ENCODE data around the gene POLR3C. TPM values are rescaled to one million over a fixed set of nuclear protein-coding genes. Genes with fewer than 3 reads are reported as not detected.

Gene POLR3C
- total RNA-seq, 2 experiments from 2014 or later = 57.1 to 78.8 TPM

DNA sequence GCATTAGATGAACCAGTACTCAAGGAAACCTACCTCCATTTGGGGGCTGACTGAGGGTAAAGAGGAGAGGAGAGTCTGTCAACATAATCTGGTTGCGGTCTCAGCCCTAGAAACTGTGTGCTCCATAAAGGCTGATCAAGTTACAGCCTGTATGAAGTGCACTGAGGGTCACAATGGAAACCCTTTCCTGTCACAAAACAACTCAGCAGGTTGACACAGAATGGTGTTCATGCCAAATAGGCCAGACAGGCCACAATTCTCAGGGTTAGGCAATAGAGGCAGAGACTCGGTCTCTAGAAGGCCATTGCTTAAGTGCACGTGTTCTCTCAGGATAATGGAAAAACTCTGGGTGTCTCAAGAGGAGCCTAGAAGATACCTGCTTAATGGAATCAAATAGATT, 65.7 kb downstream of the POLR3C start:
- TF ChIP-seq, protein P1, sequence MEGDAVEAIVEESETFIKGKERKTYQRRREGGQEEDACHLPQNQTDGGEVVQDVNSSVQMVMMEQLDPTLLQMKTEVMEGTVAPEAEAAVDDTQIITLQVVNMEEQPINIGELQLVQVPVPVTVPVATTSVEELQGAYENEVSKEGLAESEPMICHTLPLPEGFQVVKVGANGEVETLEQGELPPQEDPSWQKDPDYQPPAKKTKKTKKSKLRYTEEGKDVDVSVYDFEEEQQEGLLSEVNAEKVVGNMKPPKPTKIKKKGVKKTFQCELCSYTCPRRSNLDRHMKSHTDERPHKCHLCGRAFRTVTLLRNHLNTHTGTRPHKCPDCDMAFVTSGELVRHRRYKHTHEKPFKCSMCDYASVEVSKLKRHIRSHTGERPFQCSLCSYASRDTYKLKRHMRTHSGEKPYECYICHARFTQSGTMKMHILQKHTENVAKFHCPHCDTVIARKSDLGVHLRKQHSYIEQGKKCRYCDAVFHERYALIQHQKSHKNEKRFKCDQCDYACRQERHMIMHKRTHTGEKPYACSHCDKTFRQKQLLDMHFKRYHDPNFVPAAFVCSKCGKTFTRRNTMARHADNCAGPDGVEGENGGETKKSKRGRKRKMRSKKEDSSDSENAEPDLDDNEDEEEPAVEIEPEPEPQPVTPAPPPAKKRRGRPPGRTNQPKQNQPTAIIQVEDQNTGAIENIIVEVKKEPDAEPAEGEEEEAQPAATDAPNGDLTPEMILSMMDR (conservative IDR thresholded peaks at IDR 0.05; ENCODE audit: low read length) = no peak
- no peak for TF ChIP-seq EZH2phosphoT487 (IDR thresholded peaks at IDR 0.05; ENCODE audit: borderline replicate concordance, low read depth, low read length)
- no peak overlapping the region for H2AFZ ChIP-seq (ENCODE audit: low read length)
- CTCF ChIA-PET (ENCODE audit: unreplicated experiment) = interaction anchor here (1.0 kb wide), 1 partner anchor 9 kb away, joined by 3 read pairs; no protein-coding TSS in a partner anchor
- DNase-seq (ENCODE audit: low spot score) = no peak
- H3K36me3 ChIP-seq (ENCODE audit: insufficient read depth, low read length) = no peaks in the 10 kb centered on the region
- no peak overlapping the region for H3K27ac ChIP-seq (ENCODE audit: low read depth, low read length, poor library complexity, severe bottlenecking)
- no peaks in the 10 kb centered on the region for H3K9me2 ChIP-seq (ENCODE audit: insufficient read depth, low read length)
- BruUV-seq (replicated peaks) = no TSS peak
- intact Hi-C loops (cut with micrococcal nuclease; ENCODE audit: unreplicated experiment) = no loop called here
- no peaks in the 10 kb centered on the region for H4K20me1 ChIP-seq (ENCODE audit: insufficient read depth, low read length)
- H3K4me1 ChIP-seq (ENCODE audit: insufficient read depth, low read length, poor library complexity, severe bottlenecking) = no peaks in the 10 kb centered on the region
- no peak overlapping the region for H3K4me3 ChIP-seq (ENCODE audit: low read depth, low read length, poor library complexity, severe bottlenecking)
- H3K9me3 ChIP-seq (ENCODE audit: low read length) = no peaks in the 10 kb centered on the region
- POLR2A ChIA-PET = interaction anchor here (1.0 kb wide), 1 partner anchor 123 kb away, joined by 3 read pairs; no protein-coding TSS in a partner anchor
- H3K4me2 ChIP-seq (ENCODE audit: low read length) = no peak overlapping the region
- no peaks in the 10 kb centered on the region for H3K79me2 ChIP-seq (ENCODE audit: insufficient read depth, low read depth, low read length)

DNA sequence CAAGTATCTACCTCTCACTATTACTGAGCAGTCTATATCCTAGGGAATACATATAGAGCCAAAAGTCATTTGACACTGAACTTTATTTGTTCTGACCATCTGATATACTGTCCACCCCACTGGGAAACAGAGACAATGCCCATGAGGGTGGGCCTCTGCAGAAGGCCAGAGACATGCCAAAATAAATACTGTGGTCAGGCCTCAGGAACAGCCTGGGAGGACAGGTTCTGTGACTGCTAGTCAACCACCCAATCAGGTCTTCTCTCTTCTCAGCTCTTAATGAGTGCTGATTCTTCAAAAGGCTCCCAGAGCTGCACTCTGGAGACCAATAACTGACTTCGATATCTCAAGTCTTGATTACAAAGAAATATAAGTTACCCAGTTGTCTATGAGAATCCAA, 67.1 kb downstream of the POLR3C start:
- H3K9me3 ChIP-seq (ENCODE audit: low read length) = no peaks in the 10 kb centered on the region
- no peak for TF ChIP-seq EZH2phosphoT487 (IDR thresholded peaks at IDR 0.05; ENCODE audit: borderline replicate concordance, low read depth, low read length)
- TF ChIP-seq, protein P1 (conservative IDR thresholded peaks at IDR 0.05; ENCODE audit: low read length) = no peak
- CTCF ChIA-PET (ENCODE audit: unreplicated experiment) = interaction anchor here (1.0 to 1.1 kb wide), 2 partner anchors 11 to 20 kb away, joined by 3 to 4 read pairs; no protein-coding TSS in a partner anchor
- no peak overlapping the region for H2AFZ ChIP-seq (ENCODE audit: low read length)
- H3K36me3 ChIP-seq (ENCODE audit: insufficient read depth, low read length) = no peaks in the 10 kb centered on the region
- no peak for DNase-seq (ENCODE audit: low spot score)
- no peak overlapping the region for H3K4me2 ChIP-seq (ENCODE audit: low read length)
- no TSS peak for BruUV-seq (replicated peaks)
- intact Hi-C loops (cut with micrococcal nuclease; ENCODE audit: unreplicated experiment) = no loop called here
- no peaks in the 10 kb centered on the region for H4K20me1 ChIP-seq (ENCODE audit: insufficient read depth, low read length)
- POLR2A ChIA-PET = no interaction called here
- H3K27ac ChIP-seq (ENCODE audit: low read depth, low read length, poor library complexity, severe bottlenecking) = no peak overlapping the region
- no peaks in the 10 kb centered on the region for H3K4me1 ChIP-seq (ENCODE audit: insufficient read depth, low read length, poor library complexity, severe bottlenecking)
- H3K79me2 ChIP-seq (ENCODE audit: insufficient read depth, low read depth, low read length) = no peaks in the 10 kb centered on the region
- no peak overlapping the region for H3K4me3 ChIP-seq (ENCODE audit: low read depth, low read length, poor library complexity, severe bottlenecking)
- no peaks in the 10 kb centered on the region for H3K9me2 ChIP-seq (ENCODE audit: insufficient read depth, low read length)
